HG03432 (cell line): ENCODE measurements around the gene JPT1.
A peak's percentile ranks its signal among the peaks of the same experiment; 100 is the strongest.
"Not testable (repeated sequence)": the region's sequence is repeated elsewhere in the genome, so short reads cannot be mapped to it uniquely, and the experiment has no call there.

ENCODE experiments used
- ATAC-seq: cut with Tn5 transposase; IDR thresholded peaks from one replicate; pipeline ENCODE4 v1.9.1; 2021; ENCODE audit warnings: mild to moderate bottlenecking, moderate library complexity; ENCODE audit not compliant: unreplicated experiment

The JPT1 gene

GRCh38 chr17:75154195-75155106 is at the start of gene JPT1:
Gene JPT1, minus strand, starts transcription at chr17:75154512. Its CDS starts 115 bp downstream, at chr17:75154397.
- peak; percentile 90 for ATAC-seq

GRCh38 chr17:75199886-75200618 is 45.7 kb upstream of the JPT1 start:
- ATAC-seq = no peak

GRCh38 chr17:75194879-75195278 is 40.6 kb upstream of the JPT1 start:
- no peak for ATAC-seq

GRCh38 chr17:75191584-75191983 is 37.3 kb upstream of the JPT1 start:
- no peak for ATAC-seq

- ATAC-seq = no peak
Observed at GRCh38 chr17:75188614-75189013, 34.3 kb upstream of the JPT1 start.

- ATAC-seq = no peak
Observed at GRCh38 chr17:75183999-75184884, 29.9 kb upstream of the JPT1 start.

GRCh38 chr17:75182569-75183436 is 28.5 kb upstream of the JPT1 start, which contains the start of gene SUMO2:
Gene SUMO2, minus strand, starts transcription at chr17:75182959. Its CDS starts 125 bp downstream, at chr17:75182834.
- ATAC-seq = peak; percentile 81

GRCh38 chr17:75182319-75182568 is 27.9 kb upstream of the JPT1 start:
- ATAC-seq = peak; percentile 27

GRCh38 chr17:75181608-75182318 is 27.5 kb upstream of the JPT1 start:
- ATAC-seq = peak; percentile 11

- no peak for ATAC-seq
Observed at GRCh38 chr17:75181110-75181509, 26.8 kb upstream of the JPT1 start.

GRCh38 chr17:75178453-75178852 is 24.1 kb upstream of the JPT1 start:
- ATAC-seq = no peak

- no peak for ATAC-seq
Observed at GRCh38 chr17:75176625-75177024, 22.3 kb upstream of the JPT1 start.

- no peak for ATAC-seq
Observed at GRCh38 chr17:75174996-75175395, 20.7 kb upstream of the JPT1 start.

- ATAC-seq = no peak
Observed at GRCh38 chr17:75173526-75173925, 19.2 kb upstream of the JPT1 start.

- ATAC-seq = no peak
Observed at GRCh38 chr17:75168998-75169397, 14.7 kb upstream of the JPT1 start.

- ATAC-seq = not testable (repeated sequence)
Observed at GRCh38 chr17:75164606-75165005, 10.3 kb upstream of the JPT1 start.

GRCh38 chr17:75163074-75163473 is 8.8 kb upstream of the JPT1 start:
- no peak for ATAC-seq

GRCh38 chr17:75160211-75160610 is 5.9 kb upstream of the JPT1 start:
- ATAC-seq = no peak

- ATAC-seq = no peak
Observed at GRCh38 chr17:75159196-75160031, 5.1 kb upstream of the JPT1 start.
